GM21619 (cell line): ENCODE data around the gene LETM1.

Source experiments
- ATAC-seq: cut with Tn5 transposase; IDR thresholded peaks from one replicate; pipeline ENCODE4 v1.9.1; 2021; ENCODE audit not compliant: unreplicated experiment

LETM1 gene

GRCh38 chr4:1856071-1856942 is at the start of gene LETM1:
LETM1 (minus strand) TSS chr4:1856156; CDS start chr4:1855950, 206 bp downstream.
- peak; percentile 78 for ATAC-seq

GRCh38 chr4:1904042-1904441 is 48.1 kb upstream of the LETM1 start:
- ATAC-seq, result no peak

GRCh38 chr4:1903035-1903434 is 47.1 kb upstream of the LETM1 start:
- ATAC-seq, result no peak

GRCh38 chr4:1902243-1902642 is 46.3 kb upstream of the LETM1 start:
- no peak for ATAC-seq

GRCh38 chr4:1901127-1901526 is 45.2 kb upstream of the LETM1 start:
- no peak for ATAC-seq

- no peak for ATAC-seq
Measured at GRCh38 chr4:1900624-1901023, 44.7 kb upstream of the LETM1 start.

- no peak for ATAC-seq
Measured at GRCh38 chr4:1900087-1900433, 44.1 kb upstream of the LETM1 start.

GRCh38 chr4:1899149-1900086 is 43.5 kb upstream of the LETM1 start:
- ATAC-seq, result peak; percentile 81

- ATAC-seq, result no peak
Measured at GRCh38 chr4:1898681-1899080, 42.7 kb upstream of the LETM1 start.

- no peak for ATAC-seq
Measured at GRCh38 chr4:1898007-1898406, 42.1 kb upstream of the LETM1 start.

GRCh38 chr4:1896658-1896991 is 40.7 kb upstream of the LETM1 start:
- ATAC-seq, result no peak

- no peak for ATAC-seq
Measured at GRCh38 chr4:1895971-1896657, 40.2 kb upstream of the LETM1 start.

GRCh38 chr4:1890979-1891570 is 35.1 kb upstream of the LETM1 start:
- no peak for ATAC-seq

- ATAC-seq, result no peak
Measured at GRCh38 chr4:1887052-1887451, 31.1 kb upstream of the LETM1 start.

- no peak for ATAC-seq
Measured at GRCh38 chr4:1885414-1885813, 29.5 kb upstream of the LETM1 start.

GRCh38 chr4:1883583-1883982 is 27.6 kb upstream of the LETM1 start:
- no peak for ATAC-seq

- no peak for ATAC-seq
Measured at GRCh38 chr4:1882850-1883271, 26.9 kb upstream of the LETM1 start.

- no peak for ATAC-seq
Measured at GRCh38 chr4:1880332-1880731, 24.4 kb upstream of the LETM1 start.

GRCh38 chr4:1879485-1879884 is 23.5 kb upstream of the LETM1 start:
- ATAC-seq, result no peak

- ATAC-seq, result no peak
Measured at GRCh38 chr4:1874201-1874600, 18.2 kb upstream of the LETM1 start.

GRCh38 chr4:1873776-1874175 is 17.8 kb upstream of the LETM1 start:
- no peak for ATAC-seq
